NB4 (cell line): Measurements from ENCODE around the gene GSX2.
A peak's percentile ranks its signal among the peaks of the same experiment; 100 is the strongest.

ENCODE experiments used
- DNase-seq: peaks from one replicate; pipeline ENCODE4 v3.0.0; 2010; ENCODE audit warnings: low read depth
- H3K4me3 ChIP-seq: one replicate; pipeline ENCODE4 v1.5.1; 2011; ENCODE audit warnings: mild to moderate bottlenecking, low read depth, low read length, moderate library complexity
- CTCF ChIP-seq: IDR thresholded peaks from one replicate; pipeline ENCODE4 v1.5.1; 2012; ENCODE audit warnings: low read depth, low read length
- MAX ChIP-seq: IDR thresholded peaks from 2 replicates; pipeline ENCODE4 v1.6.1; 2011; ENCODE audit warnings: low read depth, low read length
- MYC ChIP-seq: IDR thresholded peaks from 2 replicates; pipeline ENCODE4 v1.6.1; 2011; ENCODE audit warnings: low read depth, low read length
- POLR2A ChIP-seq: IDR thresholded peaks from 2 replicates; pipeline ENCODE4 v1.6.1; 2011; ENCODE audit warnings: mild to moderate bottlenecking; ENCODE audit not compliant: insufficient read length; ENCODE audit errors: extremely low read depth

Gene GSX2

GRCh38 chr4:54058171-54058570 is 41.8 kb upstream of the GSX2 start:
- TF ChIP-seq MYC, result no peak
- no peak for TF ChIP-seq CTCF
- no peak for TF ChIP-seq POLR2A
- H3K4me3 ChIP-seq, result no peak overlapping the region
- no peak for DNase-seq

DNA sequence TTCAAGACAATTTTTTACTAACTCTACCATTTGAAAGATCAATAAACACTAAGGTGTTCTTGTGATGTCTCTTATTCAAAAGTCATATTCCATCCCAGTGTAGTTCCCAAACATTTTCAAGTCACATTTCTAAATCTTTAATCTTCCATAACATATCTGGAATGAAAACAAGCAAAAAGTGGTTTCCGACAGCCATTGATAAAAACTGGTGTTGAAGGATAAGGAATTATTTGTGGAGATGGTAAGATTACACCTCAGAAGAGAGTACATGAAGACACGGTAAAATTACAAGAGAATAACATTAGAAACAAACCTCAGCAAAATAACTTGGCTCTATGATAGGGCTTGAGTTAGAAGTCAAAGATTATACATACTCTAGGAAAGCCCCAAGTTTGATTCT is 39.8 kb upstream of the GSX2 start:
- H3K4me3 ChIP-seq, result no peak overlapping the region
- TF ChIP-seq POLR2A (no peak), CTCF (no peak), MAX (no peak), MYC (no peak)
- DNase-seq, result no peak

DNA sequence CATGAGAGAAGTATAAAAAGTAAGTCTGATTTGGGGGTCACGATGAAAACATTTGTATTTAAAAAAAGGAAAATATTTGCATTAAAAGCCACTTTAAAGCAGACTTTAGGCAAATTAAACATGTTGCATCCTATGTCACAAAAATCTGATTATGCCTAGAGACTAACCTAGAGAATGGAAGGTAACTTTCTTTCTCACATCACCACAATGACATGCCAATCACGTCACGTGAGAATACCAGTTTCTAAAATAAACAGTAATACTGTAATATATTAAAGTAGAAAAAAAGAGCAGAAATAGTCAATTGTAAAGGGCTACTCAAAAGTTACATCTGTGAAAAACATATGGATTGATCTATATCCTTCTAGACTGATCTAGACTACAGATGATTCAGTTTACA is 38.9 kb upstream of the GSX2 start:
- DNase-seq, result no peak
- TF ChIP-seq POLR2A (no peak), MAX (no peak), CTCF (no peak), MYC (no peak)
- peak overlapping the region; percentile 94 for H3K4me3 ChIP-seq

DNA sequence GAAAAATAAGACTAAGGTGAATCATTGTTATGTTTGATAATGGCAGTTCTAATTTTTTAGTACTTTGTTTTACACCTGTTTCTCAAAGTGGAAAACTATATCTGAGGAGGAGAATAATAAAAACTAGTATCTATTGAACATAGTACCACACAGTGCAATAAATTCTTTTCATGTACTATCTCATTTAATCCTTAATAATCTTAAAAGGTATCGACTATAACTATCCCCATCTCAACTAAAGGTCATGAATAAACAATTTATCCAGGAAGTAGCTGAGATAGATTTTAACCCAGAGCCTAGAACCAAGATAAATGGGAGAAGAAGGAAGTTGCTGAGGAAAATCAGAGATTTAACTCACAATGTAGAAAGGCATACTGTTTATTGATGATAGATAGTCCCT is 38.1 kb upstream of the GSX2 start:
- no peak for DNase-seq
- H3K4me3 ChIP-seq, result peak overlapping the region; percentile 94
- TF ChIP-seq CTCF (no peak), MYC (no peak), POLR2A (no peak), MAX (no peak)

GRCh38 chr4:54062392-54062791 is 37.6 kb upstream of the GSX2 start:
- DNase-seq, result no peak
- peak overlapping the region; percentile 94 for H3K4me3 ChIP-seq
- TF ChIP-seq POLR2A, result no peak

DNA sequence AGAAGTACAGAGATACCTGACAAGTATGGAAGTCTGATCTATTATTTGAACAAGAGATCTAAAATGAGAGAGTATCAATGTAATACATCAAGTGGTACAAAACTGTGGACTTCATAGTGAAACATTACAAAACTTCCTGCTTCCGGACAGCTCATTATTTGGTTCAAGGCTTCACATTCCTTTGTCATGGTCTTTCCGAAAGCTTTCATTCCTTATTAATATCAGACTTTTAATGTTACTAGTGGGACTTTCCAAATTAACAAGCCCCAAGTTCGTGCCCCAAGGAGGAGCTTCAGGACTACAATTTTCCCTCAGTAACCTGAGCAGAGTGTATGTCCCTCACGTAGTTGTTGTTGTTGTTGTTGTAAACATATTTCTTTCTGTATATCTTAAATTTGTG is 36.7 kb upstream of the GSX2 start:
- peak overlapping the region; percentile 94 for H3K4me3 ChIP-seq
- peak; percentile 41 for DNase-seq
- TF ChIP-seq MAX (peak; percentile 7; the same call in 1 of the 2 replicates), MYC (no peak), CTCF (no peak)
